Endothelial cell of umbilical vein (primary cell): Measurements from ENCODE around the gene SYNPO. TPM values are rescaled to one million over a fixed set of nuclear protein-coding genes. Genes with fewer than 3 reads are reported as not detected.

Experiments
- BruUV-seq: library from RNA; stranded (reverse); fragments of 400-500 nt; replicated peaks from 2 replicates; lab custom pipeline; 2021; lab: Mats Ljungman, UMichigan
- CTCF ChIA-PET: fragments of 300-600, 350-600 bp; sonication (Branson Sonifier 250); formaldehyde crosslinking; loops from one replicate; lab custom pipeline; 2021; ENCODE audit warnings: antibody characterized with exemption, inconsistent platforms; lab: Charles Lee
- POLR2A ChIA-PET: fragments of 300-600, 350-600 bp; sonication (Branson Sonifier 250); formaldehyde crosslinking; loops from one replicate; lab custom pipeline; 2021; ENCODE audit warnings: antibody characterized with exemption, inconsistent platforms; lab: Charles Lee
- DNase-seq: peaks from one replicate; pipeline ENCODE4 v3.0.0-alpha.2; 2011; ENCODE audit warnings: low read depth, low spot score
- FAIRE-seq: peaks from 2 replicates; lab custom pipeline; 2011; peaks lifted over from hg19 to GRCh38; lab: Jason Lieb, UNC
- H2AFZ ChIP-seq: 2 replicates; pipeline ENCODE4 v1.6.0; 2012; ENCODE audit warnings: low read depth, low read length, control low read depth, inconsistent platforms
- H3K27ac ChIP-seq: 2 replicates; pipeline ENCODE4 v1.5.1; 2011; ENCODE audit warnings: low read depth, mild to moderate bottlenecking, control low read depth, low read length, moderate library complexity; ENCODE audit not compliant: insufficient read depth
- H3K27me3 ChIP-seq, 2 experiments: 2 replicates each; pipeline versions ENCODE4 v1.6.0 to v1.6.1; 2011; ENCODE audit warnings: low read length in 2 of 2, mixed read lengths in 1 of 2; ENCODE audit not compliant: control insufficient read depth in 2 of 2, insufficient read depth in 2 of 2
- H3K36me3 ChIP-seq, 2 experiments: 2 replicates in 1 of 2; 3 replicates in 1 of 2; pipeline ENCODE4 v1.5.1; 2011; ENCODE audit warnings: low read length in 2 of 2, mild to moderate bottlenecking in 1 of 2, moderate library complexity in 1 of 2; ENCODE audit not compliant: control insufficient read depth in 2 of 2, insufficient read depth in 2 of 2; ENCODE audit errors: extremely low read depth in 1 of 2
- H3K4me1 ChIP-seq: 3 replicates; pipeline ENCODE4 v1.5.1; 2011; ENCODE audit warnings: mild to moderate bottlenecking, low read length; ENCODE audit not compliant: control insufficient read depth, insufficient read depth; ENCODE audit errors: extremely low read depth
- H3K4me2 ChIP-seq: 2 replicates; pipeline ENCODE4 v1.6.1; 2011; ENCODE audit warnings: low read length, control low read depth, mixed read lengths; ENCODE audit not compliant: insufficient read depth
- H3K4me3 ChIP-seq, 3 experiments: fragments of 200-600 bp in 1 of 3; sonication (generic), shearing (Covaris generic) in 1 of 3; replicated peaks in 1 of 3; 2 replicates each; pipeline ENCODE4 v1.5.1; 2011 to 2016; ENCODE audit warnings: control low read depth in 3 of 3, low read length in 3 of 3, mild to moderate bottlenecking in 2 of 3, inconsistent platforms in 1 of 3, low read depth in 1 of 3, moderate library complexity in 1 of 3; ENCODE audit not compliant: insufficient read depth in 1 of 3
- H3K79me2 ChIP-seq: 2 replicates; pipeline ENCODE4 v1.6.0; 2012; ENCODE audit warnings: low read length, inconsistent platforms; ENCODE audit not compliant: control insufficient read depth, insufficient read depth
- H3K9ac ChIP-seq: replicated peaks from 2 replicates; pipeline ENCODE3; 2011; ENCODE audit warnings: low read length, control low read depth; ENCODE audit not compliant: insufficient read depth; ENCODE audit errors: extremely low read depth
- H3K9me1 ChIP-seq: replicated peaks from 3 replicates; pipeline ENCODE4 v1.6.0; 2011; ENCODE audit warnings: mild to moderate bottlenecking, low read length; ENCODE audit not compliant: control insufficient read depth, insufficient read depth; ENCODE audit errors: extremely low read depth
- H3K9me3 ChIP-seq: replicated peaks from 2 replicates; pipeline ENCODE4 v1.5.1; 2012; ENCODE audit warnings: low read length, inconsistent platforms; ENCODE audit not compliant: control insufficient read depth, insufficient read depth
- H4K20me1 ChIP-seq: replicated peaks from 2 replicates; pipeline ENCODE3; 2011; ENCODE audit warnings: mild to moderate bottlenecking, low read length; ENCODE audit not compliant: control insufficient read depth, insufficient read depth; ENCODE audit errors: extremely low read depth
- CTCF ChIP-seq, 2 donors: IDR thresholded peaks; 1 replicate in 1 of 2; 2 replicates in 1 of 2; pipeline ENCODE4 v1.5.1; 2011; ENCODE audit warnings: low read length in 2 of 2, mild to moderate bottlenecking in 2 of 2, moderate library complexity in 2 of 2, control low read depth in 1 of 2, inconsistent platforms in 1 of 2, low read depth in 1 of 2; ENCODE audit not compliant: insufficient read depth in 1 of 2; ENCODE audit errors: extremely low read depth in 1 of 2
- EZH2 ChIP-seq: IDR thresholded peaks from 2 replicates; pipeline ENCODE4 v1.6.1; 2012; ENCODE audit warnings: borderline replicate concordance, low read depth, mild to moderate bottlenecking, moderate library complexity, low read length, inconsistent platforms; ENCODE audit not compliant: severe bottlenecking
- FOS ChIP-seq: IDR thresholded peaks from 2 replicates; pipeline ENCODE4 v1.6.1; 2011; ENCODE audit warnings: mild to moderate bottlenecking, low read length, moderate library complexity, borderline replicate concordance; ENCODE audit not compliant: insufficient read depth
- GATA2 ChIP-seq: IDR thresholded peaks from 2 replicates; pipeline ENCODE4 v1.7.0; 2011; ENCODE audit warnings: low read depth, mild to moderate bottlenecking, moderate library complexity, mixed read lengths, low read length; ENCODE audit not compliant: insufficient read length, insufficient read depth
- JUN ChIP-seq: IDR thresholded peaks from 2 replicates; pipeline ENCODE4 v1.6.1; 2011; ENCODE audit warnings: borderline replicate concordance, low read depth; ENCODE audit not compliant: insufficient read length, insufficient read depth
- MAX ChIP-seq: IDR thresholded peaks from 2 replicates; pipeline ENCODE4 v1.6.1; 2011; ENCODE audit not compliant: insufficient read depth, insufficient read length
- MYC ChIP-seq: IDR thresholded peaks from one replicate; pipeline ENCODE4 v1.6.1; 2011; ENCODE audit warnings: mild to moderate bottlenecking, low read depth, low read length
- POLR2A ChIP-seq: IDR thresholded peaks from 2 replicates; pipeline ENCODE4 v1.6.1; 2012; ENCODE audit warnings: low read depth, mild to moderate bottlenecking, control low read depth, low read length
- POLR2AphosphoS5 ChIP-seq: IDR thresholded peaks from 2 replicates; pipeline ENCODE4 v1.6.1; 2012; ENCODE audit warnings: low read depth, mild to moderate bottlenecking, control low read depth, low read length, moderate library complexity; ENCODE audit not compliant: insufficient read depth
- dilution Hi-C: fragments of 300-500 bp; cut with MboI; formaldehyde crosslinking; loops from one replicate; pipeline ENCODE4 v1.15.0; 2019; ENCODE audit warnings: low sequenced_read_pairs; ENCODE audit not compliant: extremely low pct_ligation_motif_present
- intact Hi-C: fragments of 100-400 bp; cut with micrococcal nuclease; formaldehyde crosslinking; loops from one replicate; pipeline ENCODE4 v1.10.0; 2022
- polyA plus RNA-seq, 4 experiments: library from polyadenylated mRNA; depleted of rRNA in 3 of 4; stranded (reverse) in 3 of 4; unstranded in 1 of 4; fragments of >200 nt; gene quantifications; 2 replicates each; pipeline versions ENCODE4 v1.2.1 to v1.2.3, GENCODE V29; 2011 to 2012; ENCODE audit warnings: missing spikeins in 1 of 4
- total RNA-seq: library from RNA; stranded (reverse); gene quantifications from 2 replicates; pipeline ENCODE4 v1.2.3, GENCODE V29; 2021

Gene SYNPO
- total and polyA plus RNA-seq, 2 donors (not counting 3 experiments of a cell fraction or from before 2014, with no cell fraction given): 68.4 to 121 TPM

- Histone ChIP-seq H2AFZ (no peak overlapping the region), H3K27ac (no peak overlapping the region), H3K36me3 (no peaks in the 10 kb centered on the region), H3K4me2 (peak overlapping the region; percentile 41), H3K27me3 (no peaks in the 10 kb centered on the region), H3K4me3 (no peak overlapping the region), H3K9ac (no peak overlapping the region), H3K79me2 (no peaks in the 10 kb centered on the region), H3K4me1 (peaks cover 29% of the 10 kb centered on the region), H4K20me1 (no peaks in the 10 kb centered on the region), H3K9me1 (no peaks in the 10 kb centered on the region), H3K9me3 (no peaks in the 10 kb centered on the region)
- CTCF ChIA-PET: interaction anchor here (0.7 to 1.9 kb wide), 15 partner anchors 9 to 162 kb away, joined by 3 to 11 read pairs (median 4); partner anchors contain the start of genes MYOZ3 and SYNPO
- FAIRE-seq: peak; percentile 99
- dilution Hi-C loops (no loop called here), intact Hi-C loops (loop anchor here (1.0 kb wide), 1 partner anchor 12 kb away; no protein-coding TSS in a partner anchor)
- DNase-seq: peak; percentile 91
- POLR2A ChIA-PET: interaction anchor here (0.7 to 1.1 kb wide), 3 partner anchors 12 to 28 kb away, joined by 3 to 5 read pairs (median 3); partner anchors contain the start of gene SYNPO
- TF ChIP-seq FOS (peak; percentile 53), POLR2AphosphoS5 (peak; percentile 23), POLR2A (no peak), JUN (peak; percentile 68), MYC (no peak), EZH2 (no peak), MAX (no peak), GATA2 (peak; percentile 62), CTCF (IDR thresholded peaks at IDR 0.05; ENCODE audit: extremely low read depth in 1 of 2, insufficient read depth in 1 of 2, low read depth in 1 of 2, low read length in 2 of 2) (no peak)
- BruUV-seq: no TSS peak
These were observed 28.1 kb upstream of the SYNPO start for GRCh38 chr5:150612405-150612804.
